MM.1S (cell line): ENCODE data around the gene ZNF593.
A peak's percentile ranks its signal among the peaks of the same experiment; 100 is the strongest.

ENCODE experiments used
- DNase-seq: peaks from one replicate; pipeline ENCODE4 v3.0.0-alpha.2; 2015
- H2AFZ ChIP-seq: fragments of 300-600 bp; sonication (generic); 2 replicates; pipeline ENCODE4 v1.6.0; 2016; ENCODE audit warnings: antibody characterized with exemption, low read length
- H3F3A ChIP-seq: fragments of 300-600 bp; sonication (generic); 2 replicates; pipeline ENCODE4 v1.6.1; 2016; ENCODE audit warnings: mild to moderate bottlenecking, antibody characterized with exemption, low read length, moderate library complexity, mixed read lengths; ENCODE audit not compliant: insufficient read depth
- H3K27ac ChIP-seq: fragments of 300-600 bp; sonication (generic); 2 replicates; pipeline ENCODE4 v1.5.1; 2016; ENCODE audit warnings: mild to moderate bottlenecking, low read length
- H3K27me3 ChIP-seq: fragments of 300-600 bp; sonication (generic); replicated peaks from 2 replicates; pipeline ENCODE4 v1.6.0; 2016; ENCODE audit warnings: low read length; ENCODE audit not compliant: insufficient read depth
- H3K36me3 ChIP-seq: fragments of 300-600 bp; sonication (generic); replicated peaks from 2 replicates; pipeline ENCODE4 v1.6.1; 2016; ENCODE audit warnings: mild to moderate bottlenecking, low read length, mixed read lengths; ENCODE audit not compliant: insufficient read depth
- H3K4me1 ChIP-seq: fragments of 300-600 bp; sonication (generic); 2 replicates; pipeline ENCODE4 v1.6.1; 2016; ENCODE audit warnings: low read length, mixed read lengths
- H3K4me2 ChIP-seq: fragments of 300-600 bp; sonication (generic); 2 replicates; pipeline ENCODE4 v1.6.0; 2016; ENCODE audit warnings: low read depth, low read length
- H3K4me3 ChIP-seq: fragments of 300-600 bp; sonication (generic); 2 replicates; pipeline ENCODE4 v1.5.1; 2016; ENCODE audit warnings: low read length, mixed read lengths
- H3K79me2 ChIP-seq: fragments of 300-600 bp; sonication (generic); 2 replicates; pipeline ENCODE4 v1.6.1; 2016; ENCODE audit warnings: mixed run types, low read length, mixed read lengths
- H3K9ac ChIP-seq: fragments of 300-600 bp; sonication (generic); 2 replicates; pipeline ENCODE4 v1.6.1; 2016; ENCODE audit warnings: low read length, mixed read lengths
- H3K9me2 ChIP-seq: fragments of 300-600 bp; sonication (generic); replicated peaks from 2 replicates; pipeline ENCODE4 v1.6.1; 2016; ENCODE audit warnings: mild to moderate bottlenecking, low read length, mixed read lengths; ENCODE audit not compliant: insufficient read depth
- H3K9me3 ChIP-seq: fragments of 300-600 bp; sonication (generic); replicated peaks from 2 replicates; pipeline ENCODE4 v1.6.1; 2016; ENCODE audit warnings: mild to moderate bottlenecking, low read length, mixed read lengths; ENCODE audit not compliant: insufficient read depth
- H4K20me1 ChIP-seq: fragments of 300-600 bp; sonication (generic); 2 replicates; pipeline ENCODE4 v1.6.1; 2016; ENCODE audit warnings: mild to moderate bottlenecking, low read length, moderate library complexity, mixed read lengths; ENCODE audit not compliant: insufficient read depth
- EZH2 ChIP-seq: fragments of 300-600 bp; sonication (generic); optimal IDR thresholded peaks from 2 replicates; pipeline ENCODE3; 2017; ENCODE audit warnings: low read depth, mild to moderate bottlenecking, antibody characterized with exemption, low read length, mixed read lengths
- EZH2phosphoT487 ChIP-seq: fragments of 300-600 bp; sonication (generic); IDR thresholded peaks from 2 replicates; pipeline ENCODE4 v1.6.1; 2018; ENCODE audit warnings: antibody characterized with exemption, low read length
- TF ChIP-seq, protein P1 (sequence below): fragments of 300-600 bp; sonication (generic); IDR thresholded peaks from 2 replicates; pipeline ENCODE4 v1.5.1; 2016; ENCODE audit warnings: antibody characterized with exemption, low read length, mixed read lengths

Gene ZNF593

GRCh38 chr1:26126321-26127084, 43.2 kb upstream of the ZNF593 start:
- no peak overlapping the region for H2AFZ ChIP-seq
- H3K27ac ChIP-seq: peak overlapping the region; percentile 62; the same call in 1 of the 2 replicates
- H4K20me1 ChIP-seq: no peaks in the 10 kb centered on the region
- H3K4me1 ChIP-seq: peaks cover 26% of the 10 kb centered on the region
- H3K9ac ChIP-seq: peak overlapping the region; percentile 21; the same call in 1 of the 2 replicates
- TF ChIP-seq, protein P1, sequence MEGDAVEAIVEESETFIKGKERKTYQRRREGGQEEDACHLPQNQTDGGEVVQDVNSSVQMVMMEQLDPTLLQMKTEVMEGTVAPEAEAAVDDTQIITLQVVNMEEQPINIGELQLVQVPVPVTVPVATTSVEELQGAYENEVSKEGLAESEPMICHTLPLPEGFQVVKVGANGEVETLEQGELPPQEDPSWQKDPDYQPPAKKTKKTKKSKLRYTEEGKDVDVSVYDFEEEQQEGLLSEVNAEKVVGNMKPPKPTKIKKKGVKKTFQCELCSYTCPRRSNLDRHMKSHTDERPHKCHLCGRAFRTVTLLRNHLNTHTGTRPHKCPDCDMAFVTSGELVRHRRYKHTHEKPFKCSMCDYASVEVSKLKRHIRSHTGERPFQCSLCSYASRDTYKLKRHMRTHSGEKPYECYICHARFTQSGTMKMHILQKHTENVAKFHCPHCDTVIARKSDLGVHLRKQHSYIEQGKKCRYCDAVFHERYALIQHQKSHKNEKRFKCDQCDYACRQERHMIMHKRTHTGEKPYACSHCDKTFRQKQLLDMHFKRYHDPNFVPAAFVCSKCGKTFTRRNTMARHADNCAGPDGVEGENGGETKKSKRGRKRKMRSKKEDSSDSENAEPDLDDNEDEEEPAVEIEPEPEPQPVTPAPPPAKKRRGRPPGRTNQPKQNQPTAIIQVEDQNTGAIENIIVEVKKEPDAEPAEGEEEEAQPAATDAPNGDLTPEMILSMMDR: no peak
- peaks cover 18% of the 10 kb centered on the region for H3F3A ChIP-seq
- peak; percentile 93 for DNase-seq
- H3K9me2 ChIP-seq: no peaks in the 10 kb centered on the region
- peaks cover 35% of the 10 kb centered on the region for H3K79me2 ChIP-seq
- H3K9me3 ChIP-seq: no peaks in the 10 kb centered on the region
- H3K27me3 ChIP-seq: no peaks in the 10 kb centered on the region
- H3K36me3 ChIP-seq: no peaks in the 10 kb centered on the region
- peak overlapping the region; percentile 32; the same call in 1 of the 2 replicates for H3K4me3 ChIP-seq
- H3K4me2 ChIP-seq: peak overlapping the region; percentile 72

- TF ChIP-seq, protein P1: no peak
- no peak for TF ChIP-seq EZH2
- TF ChIP-seq EZH2phosphoT487: no peak
- Histone ChIP-seq H3K4me3 (no peak overlapping the region), H3K9me2 (no peaks in the 10 kb centered on the region), H3K36me3 (no peaks in the 10 kb centered on the region), H4K20me1 (no peaks in the 10 kb centered on the region), H3F3A (peaks cover 18% of the 10 kb centered on the region), H3K79me2 (peaks cover 25% of the 10 kb centered on the region), H3K9ac (no peak overlapping the region), H3K4me2 (peak overlapping the region; percentile 72; the same call in 1 of the 2 replicates), H3K27ac (no peak overlapping the region), H3K4me1 (peaks cover 26% of the 10 kb centered on the region), H3K9me3 (no peaks in the 10 kb centered on the region), H2AFZ (no peak overlapping the region), H3K27me3 (no peaks in the 10 kb centered on the region)
- no peak for DNase-seq
These were observed 42.2 kb upstream of the ZNF593 start for GRCh38 chr1:26127235-26128163.

DNA sequence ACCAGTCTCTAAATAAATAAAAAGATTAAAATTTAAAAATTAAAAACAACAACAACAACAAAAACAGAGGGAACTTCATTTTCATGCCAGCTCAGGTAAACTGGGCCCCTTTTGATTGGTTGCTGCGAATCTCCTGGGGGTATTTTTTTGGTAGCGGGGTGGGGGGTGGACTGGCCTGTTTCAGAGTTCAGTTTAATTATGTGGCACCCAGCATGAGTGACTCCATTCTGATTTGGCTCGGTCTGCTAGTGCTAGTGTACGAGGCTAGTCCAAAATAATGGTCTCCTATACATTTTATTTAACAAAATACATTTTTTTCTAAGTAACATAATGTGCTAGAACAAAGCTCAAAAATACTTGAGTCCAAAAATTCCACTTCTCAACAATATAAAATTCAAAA, 39.9 kb upstream of the ZNF593 start:
- H3K27me3 ChIP-seq: no peaks in the 10 kb centered on the region
- H4K20me1 ChIP-seq: no peaks in the 10 kb centered on the region; the same call in 1 of the 2 replicates
- H3F3A ChIP-seq: peaks cover 18% of the 10 kb centered on the region
- H3K4me1 ChIP-seq: peaks cover 19% of the 10 kb centered on the region
- no peak overlapping the region for H3K27ac ChIP-seq
- no peak overlapping the region for H3K4me2 ChIP-seq
- H3K9me3 ChIP-seq: no peaks in the 10 kb centered on the region
- H2AFZ ChIP-seq: no peak overlapping the region
- H3K9me2 ChIP-seq: no peaks in the 10 kb centered on the region
- no peak overlapping the region for H3K9ac ChIP-seq
- no peaks in the 10 kb centered on the region for H3K36me3 ChIP-seq
- H3K79me2 ChIP-seq: peaks cover 4% of the 10 kb centered on the region
- H3K4me3 ChIP-seq: no peak overlapping the region
- no peak for DNase-seq
- TF ChIP-seq EZH2 (no peak), EZH2phosphoT487 (no peak)
- TF ChIP-seq, protein P1: no peak
